ENCODE measurements around the gene UBE2D3. TPM values are rescaled to one million over a fixed set of nuclear protein-coding genes. Genes with fewer than 3 reads are reported as not detected.

UBE2D3 gene
- total and polyA plus RNA-seq, 4 donors, result 207 to 263 (median 247) TPM

DNA sequence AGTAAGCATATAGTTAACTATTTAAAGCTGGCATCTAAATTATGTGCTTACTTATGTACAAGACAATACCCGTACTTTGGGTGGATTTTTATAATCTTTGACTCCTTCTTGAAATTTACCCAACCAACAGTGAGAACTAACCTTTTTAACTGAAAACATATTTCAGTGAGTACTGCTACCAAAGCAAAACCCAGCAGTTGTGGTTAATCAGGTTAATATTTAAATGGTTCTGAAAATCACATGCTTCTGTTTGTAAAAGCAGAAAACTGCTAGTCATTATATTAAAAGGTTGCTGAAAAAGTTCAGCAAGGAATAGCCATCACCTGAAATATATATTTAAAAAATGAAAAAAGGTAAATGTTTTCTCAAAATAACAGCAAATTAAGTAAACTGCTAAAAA lies 20.0 kb downstream of the UBE2D3 start:
- DNase-seq (ENCODE audit: low read depth in 4 of 6, low spot score in 6 of 6), result no peak
- no peak overlapping the region for H3K4me3 ChIP-seq (ENCODE audit: low read depth, low read length)
- H3K9me3 ChIP-seq (ENCODE audit: control insufficient read depth, insufficient read depth, low read length), result no peaks in the 10 kb centered on the region
- H3K4me1 ChIP-seq (ENCODE audit: control insufficient read depth, insufficient read depth, low read length), result peaks cover 5% of the 10 kb centered on the region
- no peaks in the 10 kb centered on the region for H3K27me3 ChIP-seq (ENCODE audit: control insufficient read depth, insufficient read depth, low read length)
- WGBS (ENCODE audit: insufficient coverage), result no CpG with 5 or more reads among the region's 1 CpG
- peaks cover 19% of the 10 kb centered on the region for H3K36me3 ChIP-seq (ENCODE audit: control insufficient read depth, insufficient read depth, low read length)
- H3K27ac ChIP-seq (ENCODE audit: low read depth, low read length), result no peak overlapping the region

DNA sequence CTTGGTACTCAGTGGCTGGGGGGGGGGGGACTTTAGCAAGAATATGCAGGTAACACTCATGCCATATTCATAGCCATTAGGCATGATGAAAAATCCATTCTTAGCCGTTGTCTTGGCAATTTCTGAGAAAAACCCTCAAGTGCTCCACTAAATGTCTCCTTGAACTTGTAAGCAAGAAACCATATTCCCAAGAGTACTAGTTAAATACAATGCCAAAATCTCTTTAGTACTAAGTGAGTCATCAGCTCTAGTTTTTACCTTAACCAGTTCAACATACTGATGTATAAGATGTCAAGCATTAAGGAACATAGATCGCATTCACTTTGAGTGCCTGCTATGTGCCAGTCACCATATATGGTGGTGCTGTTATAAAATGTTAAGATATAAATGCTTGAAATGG lies 27.5 kb downstream of the UBE2D3 start:
- peaks cover 12% of the 10 kb centered on the region for H3K36me3 ChIP-seq (ENCODE audit: control insufficient read depth, insufficient read depth, low read length)
- 100% methylated on average over 1 of the region's 2 CpGs for WGBS (ENCODE audit: insufficient coverage)
- DNase-seq (ENCODE audit: low read depth in 4 of 6, low spot score in 6 of 6), result no peak
- H3K9me3 ChIP-seq (ENCODE audit: control insufficient read depth, insufficient read depth, low read length), result no peaks in the 10 kb centered on the region
- no peaks in the 10 kb centered on the region for H3K4me1 ChIP-seq (ENCODE audit: control insufficient read depth, insufficient read depth, low read length)
- H3K27me3 ChIP-seq (ENCODE audit: control insufficient read depth, insufficient read depth, low read length), result no peaks in the 10 kb centered on the region
- no peak overlapping the region for H3K4me3 ChIP-seq (ENCODE audit: low read depth, low read length)
- no peak overlapping the region for H3K27ac ChIP-seq (ENCODE audit: low read depth, low read length)

GRCh38 chr4:102794999-102795398 lies 32.4 kb downstream of the UBE2D3 start:
- no peaks in the 10 kb centered on the region for H3K4me1 ChIP-seq (ENCODE audit: control insufficient read depth, insufficient read depth, low read length)
- peaks cover 4% of the 10 kb centered on the region for H3K36me3 ChIP-seq (ENCODE audit: control insufficient read depth, insufficient read depth, low read length)
- no peak overlapping the region for H3K27ac ChIP-seq (ENCODE audit: low read depth, low read length)
- H3K9me3 ChIP-seq (ENCODE audit: control insufficient read depth, insufficient read depth, low read length), result no peaks in the 10 kb centered on the region
- no CpG with 5 or more reads among the region's 2 CpGs for WGBS (ENCODE audit: insufficient coverage)
- no peaks in the 10 kb centered on the region for H3K27me3 ChIP-seq (ENCODE audit: control insufficient read depth, insufficient read depth, low read length)
- H3K4me3 ChIP-seq (ENCODE audit: low read depth, low read length), result no peak overlapping the region
- DNase-seq (ENCODE audit: low read depth in 4 of 6, low spot score in 6 of 6), result no peak

- no peaks in the 10 kb centered on the region for H3K9me3 ChIP-seq (ENCODE audit: control insufficient read depth, insufficient read depth, low read length)
- H3K4me1 ChIP-seq (ENCODE audit: control insufficient read depth, insufficient read depth, low read length), result no peaks in the 10 kb centered on the region
- H3K27me3 ChIP-seq (ENCODE audit: control insufficient read depth, insufficient read depth, low read length), result no peaks in the 10 kb centered on the region
- DNase-seq (ENCODE audit: low read depth in 4 of 6, low spot score in 6 of 6), result no peak
- H3K27ac ChIP-seq (ENCODE audit: low read depth, low read length), result no peak overlapping the region
- H3K4me3 ChIP-seq (ENCODE audit: low read depth, low read length), result no peak overlapping the region
- 100% methylated on average over 1 of the region's 2 CpGs for WGBS (ENCODE audit: insufficient coverage)
- peaks cover 4% of the 10 kb centered on the region for H3K36me3 ChIP-seq (ENCODE audit: control insufficient read depth, insufficient read depth, low read length)
These were observed 34.9 kb downstream of the UBE2D3 start for GRCh38 chr4:102792361-102792936.

DNA sequence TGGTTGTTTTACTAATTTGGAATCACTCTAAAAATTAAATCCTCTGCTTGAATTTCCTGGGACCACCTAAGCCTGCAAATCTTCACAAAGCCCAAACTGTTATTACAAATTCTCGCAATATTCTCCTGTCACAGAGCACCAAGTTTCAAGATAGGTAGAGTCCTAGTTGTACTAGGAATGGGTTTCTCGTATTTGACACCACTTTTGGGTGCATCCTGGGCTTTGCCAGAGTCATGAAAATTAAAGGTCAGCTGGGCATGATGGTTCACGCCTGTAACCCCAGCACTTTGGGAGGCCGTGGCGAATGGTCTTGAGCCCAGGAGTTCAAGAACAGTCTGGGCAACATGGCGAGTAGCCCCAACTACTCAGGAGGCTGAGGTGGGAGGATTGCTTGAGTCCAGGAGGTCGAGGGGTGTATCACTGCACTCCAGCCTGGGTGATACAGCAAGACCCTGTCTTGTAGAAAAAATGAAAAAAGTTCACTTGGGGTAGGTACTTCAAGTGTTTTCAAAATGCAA lies 36.0 kb downstream of the UBE2D3 start:
- no peak for DNase-seq (ENCODE audit: low read depth in 4 of 6, low spot score in 6 of 6)
- 92% methylated on average over 6 of the region's 7 CpGs for WGBS (ENCODE audit: insufficient coverage)
- H3K4me3 ChIP-seq (ENCODE audit: low read depth, low read length), result no peak overlapping the region

GRCh38 chr4:102789317-102789717 lies 38.0 kb downstream of the UBE2D3 start:
- Histone ChIP-seq H3K36me3 (ENCODE audit: control insufficient read depth, insufficient read depth, low read length) (peaks cover 4% of the 10 kb centered on the region), H3K4me3 (ENCODE audit: low read depth, low read length) (no peak overlapping the region), H3K9me3 (ENCODE audit: control insufficient read depth, insufficient read depth, low read length) (no peaks in the 10 kb centered on the region), H3K27ac (ENCODE audit: low read depth, low read length) (no peak overlapping the region), H3K27me3 (ENCODE audit: control insufficient read depth, insufficient read depth, low read length) (no peaks in the 10 kb centered on the region), H3K4me1 (ENCODE audit: control insufficient read depth, insufficient read depth, low read length) (no peaks in the 10 kb centered on the region)
- DNase-seq (ENCODE audit: low read depth in 4 of 6, low spot score in 6 of 6), result no peak
- WGBS (ENCODE audit: insufficient coverage), result no CpG with 5 or more reads among the region's 3 CpGs

More for the DNA sequence above, 36.0 kb downstream of the UBE2D3 start:
- Histone ChIP-seq H3K36me3 (ENCODE audit: control insufficient read depth, insufficient read depth, low read length) (peaks cover 4% of the 10 kb centered on the region), H3K27me3 (ENCODE audit: control insufficient read depth, insufficient read depth, low read length) (no peaks in the 10 kb centered on the region), H3K9me3 (ENCODE audit: control insufficient read depth, insufficient read depth, low read length) (no peaks in the 10 kb centered on the region), H3K27ac (ENCODE audit: low read depth, low read length) (no peak overlapping the region), H3K4me1 (ENCODE audit: control insufficient read depth, insufficient read depth, low read length) (no peaks in the 10 kb centered on the region)

DNA sequence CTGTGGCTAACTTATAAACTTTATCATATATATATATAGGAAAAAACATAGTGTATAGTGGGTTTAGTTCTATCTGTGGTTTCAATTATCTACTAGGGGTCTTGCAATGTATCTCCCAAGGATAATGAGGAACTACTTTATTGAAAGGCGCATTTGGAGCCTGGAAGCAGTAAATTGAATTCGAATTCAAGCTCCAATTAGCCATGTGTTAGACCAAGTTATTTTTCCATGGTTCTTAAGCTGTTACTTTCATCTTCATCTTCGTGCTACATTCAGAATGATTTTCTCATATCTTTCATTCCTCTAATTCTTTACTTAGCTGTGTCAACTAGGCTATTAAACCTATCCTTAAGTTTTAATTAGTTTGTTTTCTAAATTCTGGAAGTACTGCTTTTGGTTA lies 39.4 kb downstream of the UBE2D3 start:
- H3K9me3 ChIP-seq (ENCODE audit: control insufficient read depth, insufficient read depth, low read length), result no peaks in the 10 kb centered on the region
- H3K27me3 ChIP-seq (ENCODE audit: control insufficient read depth, insufficient read depth, low read length), result no peaks in the 10 kb centered on the region
- no peak for DNase-seq (ENCODE audit: low read depth in 4 of 6, low spot score in 6 of 6)
- H3K4me1 ChIP-seq (ENCODE audit: control insufficient read depth, insufficient read depth, low read length), result no peaks in the 10 kb centered on the region
- no peak overlapping the region for H3K4me3 ChIP-seq (ENCODE audit: low read depth, low read length)
- H3K27ac ChIP-seq (ENCODE audit: low read depth, low read length), result no peak overlapping the region
- peaks cover 4% of the 10 kb centered on the region for H3K36me3 ChIP-seq (ENCODE audit: control insufficient read depth, insufficient read depth, low read length)
- WGBS (ENCODE audit: insufficient coverage), result no CpG with 5 or more reads among the region's 3 CpGs

- no peaks in the 10 kb centered on the region for H3K4me1 ChIP-seq (ENCODE audit: control insufficient read depth, insufficient read depth, low read length)
- no peaks in the 10 kb centered on the region for H3K9me3 ChIP-seq (ENCODE audit: control insufficient read depth, insufficient read depth, low read length)
- 96% methylated on average over 4 of the region's 7 CpGs for WGBS (ENCODE audit: insufficient coverage)
- peaks cover 4% of the 10 kb centered on the region for H3K36me3 ChIP-seq (ENCODE audit: control insufficient read depth, insufficient read depth, low read length)
- no peaks in the 10 kb centered on the region for H3K27me3 ChIP-seq (ENCODE audit: control insufficient read depth, insufficient read depth, low read length)
- H3K27ac ChIP-seq (ENCODE audit: low read depth, low read length), result no peak overlapping the region
- DNase-seq (ENCODE audit: low read depth in 4 of 6, low spot score in 6 of 6), result no peak
- H3K4me3 ChIP-seq (ENCODE audit: low read depth, low read length), result no peak overlapping the region
These were observed 40.1 kb downstream of the UBE2D3 start for GRCh38 chr4:102787096-102787881.

DNA sequence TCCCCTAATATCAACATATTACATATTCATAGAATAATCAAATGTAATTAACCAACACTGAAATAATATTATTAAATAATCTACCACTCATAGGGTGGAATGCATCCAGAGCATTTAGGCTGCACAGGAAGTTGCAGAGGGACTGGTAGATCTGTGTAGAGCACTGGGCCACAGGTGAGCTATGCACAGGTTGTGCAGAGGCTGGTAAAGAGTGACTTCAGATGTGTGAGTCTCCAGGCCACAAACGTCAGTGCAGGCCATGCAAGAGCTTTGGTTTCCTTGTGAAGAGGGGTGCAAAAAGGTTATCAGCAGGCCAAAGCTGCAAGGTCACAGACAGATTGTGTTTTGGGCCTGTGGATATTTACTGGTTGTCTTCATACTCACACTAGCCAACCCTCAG lies 41.1 kb downstream of the UBE2D3 start:
- Histone ChIP-seq H3K9me3 (ENCODE audit: control insufficient read depth, insufficient read depth, low read length) (no peaks in the 10 kb centered on the region), H3K27ac (ENCODE audit: low read depth, low read length) (no peak overlapping the region), H3K4me3 (ENCODE audit: low read depth, low read length) (no peak overlapping the region), H3K4me1 (ENCODE audit: control insufficient read depth, insufficient read depth, low read length) (no peaks in the 10 kb centered on the region), H3K36me3 (ENCODE audit: control insufficient read depth, insufficient read depth, low read length) (no peaks in the 10 kb centered on the region), H3K27me3 (ENCODE audit: control insufficient read depth, insufficient read depth, low read length) (no peaks in the 10 kb centered on the region)
- DNase-seq (ENCODE audit: low read depth in 4 of 6, low spot score in 6 of 6), result no peak
- WGBS (ENCODE audit: insufficient coverage), result 57% methylated on average over 1 of the region's 1 CpG

- no peak overlapping the region for H3K27ac ChIP-seq (ENCODE audit: low read depth, low read length)
- H3K4me3 ChIP-seq (ENCODE audit: low read depth, low read length), result no peak overlapping the region
- H3K36me3 ChIP-seq (ENCODE audit: control insufficient read depth, insufficient read depth, low read length), result no peaks in the 10 kb centered on the region
- no peak for DNase-seq (ENCODE audit: low read depth in 4 of 6, low spot score in 6 of 6)
- H3K9me3 ChIP-seq (ENCODE audit: control insufficient read depth, insufficient read depth, low read length), result no peaks in the 10 kb centered on the region
- H3K4me1 ChIP-seq (ENCODE audit: control insufficient read depth, insufficient read depth, low read length), result no peaks in the 10 kb centered on the region
- H3K27me3 ChIP-seq (ENCODE audit: control insufficient read depth, insufficient read depth, low read length), result no peaks in the 10 kb centered on the region
- WGBS (ENCODE audit: insufficient coverage), result 80% methylated on average over 1 of the region's 2 CpGs
These were observed 44.3 kb downstream of the UBE2D3 start for GRCh38 chr4:102783006-102783405.

Data from spinal cord (tissue), 10 donors.